ENCODE measurements around the gene CHCHD3. TPM values are rescaled to one million over a fixed set of nuclear protein-coding genes. Genes with fewer than 3 reads are reported as not detected.
A peak's percentile ranks its signal among the peaks of the same experiment; 100 is the strongest.

Gene CHCHD3
- total and polyA plus RNA-seq, 9 of the 15 experiments (the other 6 are each of a cell fraction or from before 2014, with no cell fraction given) = 66.2 to 279 (median 204) TPM

GRCh38 chr7:133081599-133082389 lies at the start of gene CHCHD3 (continued):
- TF ChIP-seq MYC (IDR thresholded peaks at IDR 0.05; ENCODE audit: low read depth, low read length) = peak; percentile 86
- TF ChIP-seq MYC (CRISPR knock-in tag; IDR thresholded peaks at IDR 0.05; ENCODE audit: borderline replicate concordance, low read depth) = peak; percentile 89; the same call in 1 of the 2 replicates
- TF ChIP-seq POLR2G (IDR thresholded peaks at IDR 0.05; ENCODE audit: low read depth, low read length) = peak; percentile 97
- TF ChIP-seq HNRNPL (IDR thresholded peaks at IDR 0.05; ENCODE audit: low read depth, low read length) = peak; percentile 76; the same call in 1 of the 2 replicates
- TF ChIP-seq SP2 (IDR thresholded peaks at IDR 0.05; ENCODE audit: extremely low read depth, low read depth, low read length, poor library complexity, severe bottlenecking) = peak; percentile 86
- TF ChIP-seq BRF2 (IDR thresholded peaks at IDR 0.05; ENCODE audit: borderline replicate concordance, insufficient read depth, insufficient read length) = no peak
- TF ChIP-seq SAFB (IDR thresholded peaks at IDR 0.05; ENCODE audit: borderline replicate concordance, low read depth, low read length) = peak; percentile 95
- peak; percentile 75; the same call in 1 of the 2 replicates for TF ChIP-seq ZBTB1 (CRISPR knock-in tag; IDR thresholded peaks at IDR 0.05; ENCODE audit: borderline replicate concordance, low read depth)
- TF ChIP-seq DIDO1 (tag; IDR thresholded peaks at IDR 0.05; ENCODE audit: low read depth) = peak; percentile 76
- peak; percentile 65; the same call in 1 of the 2 replicates for TF ChIP-seq ERF (CRISPR knock-in tag; IDR thresholded peaks at IDR 0.05)
- no peak for TF ChIP-seq DPF2 (IDR thresholded peaks at IDR 0.05)
- TF ChIP-seq RBM17 (IDR thresholded peaks at IDR 0.05; ENCODE audit: borderline replicate concordance, low read depth, low read length) = no peak
- TF ChIP-seq FOXA3 (CRISPR knock-in tag; conservative IDR thresholded peaks at IDR 0.05 in 1 of 2, IDR thresholded peaks at IDR 0.05 in 1 of 2) = peak in 1 of 2 experiments; percentile 72; a peak in 2 of 4 replicates
- TF ChIP-seq ZNF282 (CRISPR knock-in tag; IDR thresholded peaks at IDR 0.05) = no peak
- TF ChIP-seq, protein P1, sequence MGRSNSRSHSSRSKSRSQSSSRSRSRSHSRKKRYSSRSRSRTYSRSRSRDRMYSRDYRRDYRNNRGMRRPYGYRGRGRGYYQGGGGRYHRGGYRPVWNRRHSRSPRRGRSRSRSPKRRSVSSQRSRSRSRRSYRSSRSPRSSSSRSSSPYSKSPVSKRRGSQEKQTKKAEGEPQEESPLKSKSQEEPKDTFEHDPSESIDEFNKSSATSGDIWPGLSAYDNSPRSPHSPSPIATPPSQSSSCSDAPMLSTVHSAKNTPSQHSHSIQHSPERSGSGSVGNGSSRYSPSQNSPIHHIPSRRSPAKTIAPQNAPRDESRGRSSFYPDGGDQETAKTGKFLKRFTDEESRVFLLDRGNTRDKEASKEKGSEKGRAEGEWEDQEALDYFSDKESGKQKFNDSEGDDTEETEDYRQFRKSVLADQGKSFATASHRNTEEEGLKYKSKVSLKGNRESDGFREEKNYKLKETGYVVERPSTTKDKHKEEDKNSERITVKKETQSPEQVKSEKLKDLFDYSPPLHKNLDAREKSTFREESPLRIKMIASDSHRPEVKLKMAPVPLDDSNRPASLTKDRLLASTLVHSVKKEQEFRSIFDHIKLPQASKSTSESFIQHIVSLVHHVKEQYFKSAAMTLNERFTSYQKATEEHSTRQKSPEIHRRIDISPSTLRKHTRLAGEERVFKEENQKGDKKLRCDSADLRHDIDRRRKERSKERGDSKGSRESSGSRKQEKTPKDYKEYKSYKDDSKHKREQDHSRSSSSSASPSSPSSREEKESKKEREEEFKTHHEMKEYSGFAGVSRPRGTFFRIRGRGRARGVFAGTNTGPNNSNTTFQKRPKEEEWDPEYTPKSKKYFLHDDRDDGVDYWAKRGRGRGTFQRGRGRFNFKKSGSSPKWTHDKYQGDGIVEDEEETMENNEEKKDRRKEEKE (IDR thresholded peaks at IDR 0.05; ENCODE audit: borderline replicate concordance in 1 of 2, control insufficient read depth in 1 of 2, low read depth in 2 of 2, low read length in 1 of 2) = peak in 1 of 2 experiments; percentile 80; a peak in 1 of 4 replicates
- TF ChIP-seq ZNF184 (CRISPR knock-in tag; IDR thresholded peaks at IDR 0.05) = no peak
- no peak for TF ChIP-seq ZSCAN29 (IDR thresholded peaks at IDR 0.05)
- peak; percentile 33 for TF ChIP-seq PRDM10 (IDR thresholded peaks at IDR 0.05; ENCODE audit: partially characterized antibody)

Measured in K562 (cell line).